NT2/D1 (cell line): ENCODE measurements around the gene IFT172.

Experiments
- SUZ12 ChIP-seq: IDR thresholded peaks from 2 replicates; pipeline ENCODE4 v1.6.1; 2011; ENCODE audit not compliant: insufficient read length, insufficient read depth; ENCODE audit errors: extremely low read depth
- ZNF274 ChIP-seq: IDR thresholded peaks from 2 replicates; pipeline ENCODE4 v1.6.1; 2011; ENCODE audit warnings: mild to moderate bottlenecking, low read depth, low read length

DNA sequence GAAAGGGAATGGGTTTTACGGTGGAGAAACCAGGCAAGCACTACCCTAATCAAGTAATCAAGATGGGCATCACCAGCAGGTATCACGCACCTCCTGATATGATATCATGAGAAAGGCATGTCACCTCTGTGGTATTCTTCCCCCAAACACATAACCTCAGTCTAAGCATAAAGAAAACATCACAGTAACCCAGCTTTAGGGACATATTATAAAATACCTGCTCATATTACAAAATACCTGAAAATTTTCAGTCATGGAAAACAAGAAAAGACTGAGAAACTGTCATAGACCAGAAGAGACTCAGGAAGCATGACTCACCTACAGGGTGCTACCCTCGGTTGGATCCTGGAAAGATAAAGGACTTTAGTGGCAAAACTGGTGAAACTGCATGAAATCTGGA lies 37.6 kb upstream of the IFT172 start:
- TF ChIP-seq ZNF274 (no peak), SUZ12 (no peak)
